ENCODE results near the gene PLA2G4B. TPM values are rescaled to one million over a fixed set of nuclear protein-coding genes. Genes with fewer than 3 reads are reported as not detected.

Gene PLA2G4B
- total and polyA plus RNA-seq, 2 experiments from 2014 or later, result 2.7 to 19.6 TPM

GRCh38 chr15:41804916-41805666, 33.6 kb upstream of the PLA2G4B start:
- peaks cover 28% of the 10 kb centered on the region for H3K79me2 ChIP-seq
- no peak for TF ChIP-seq EZH2phosphoT487 (IDR thresholded peaks at IDR 0.05; ENCODE audit: low read depth, severe bottlenecking, unreplicated experiment)
- no peak for TF ChIP-seq EZH2 (IDR thresholded peaks at IDR 0.05; ENCODE audit: borderline replicate concordance)
- TF ChIP-seq CTCF (IDR thresholded peaks at IDR 0.05; ENCODE audit: poor library complexity), result no peak

DNA sequence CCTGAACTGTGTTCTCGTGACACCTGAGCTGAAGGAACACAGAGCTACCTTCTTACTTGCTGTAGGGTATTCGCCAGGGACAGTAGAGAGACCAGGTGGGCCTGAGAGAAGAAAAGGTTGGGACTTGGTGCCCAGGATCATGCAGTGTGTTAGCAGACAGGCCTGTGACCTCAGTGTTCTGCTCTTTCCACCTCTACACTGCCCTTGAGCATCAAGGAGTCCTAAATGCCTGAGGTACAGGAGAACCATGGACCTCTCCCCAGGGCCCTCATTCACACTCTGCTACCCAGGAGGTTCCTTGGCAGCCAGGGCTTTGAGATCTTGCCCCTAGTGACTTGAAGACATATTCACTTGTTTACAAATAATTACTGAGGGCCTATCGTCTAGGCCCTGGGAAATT, 32.9 kb upstream of the PLA2G4B start:
- no peaks in the 10 kb centered on the region for H4K20me1 ChIP-seq (ENCODE audit: insufficient read depth, poor library complexity, severe bottlenecking)
- no peaks in the 10 kb centered on the region for H3K9me2 ChIP-seq (replicated peaks; ENCODE audit: insufficient read depth)
- H3K79me2 ChIP-seq, result peaks cover 28% of the 10 kb centered on the region
- no peaks in the 10 kb centered on the region for H3K9me3 ChIP-seq (ENCODE audit: low read depth)
- WGBS (ENCODE audit: low lambda C conversion rate, missing lambda C conversion rate), result 71% methylated on average over 3 of the region's 3 CpGs
- no peak for TF ChIP-seq EZH2 (IDR thresholded peaks at IDR 0.05; ENCODE audit: borderline replicate concordance)
- no peak for TF ChIP-seq EZH2phosphoT487 (IDR thresholded peaks at IDR 0.05; ENCODE audit: low read depth, severe bottlenecking, unreplicated experiment)
- no peak for TF ChIP-seq CTCF (IDR thresholded peaks at IDR 0.05; ENCODE audit: poor library complexity)
- no peak overlapping the region for H2AFZ ChIP-seq
- no peak overlapping the region for H3K4me2 ChIP-seq
- no peaks in the 10 kb centered on the region for H3K27me3 ChIP-seq
- no peak overlapping the region for H3K4me3 ChIP-seq
- DNase-seq (ENCODE audit: low spot score), result no peak
- no peaks in the 10 kb centered on the region for H3K4me1 ChIP-seq (ENCODE audit: insufficient read depth)
- no peaks in the 10 kb centered on the region for H3K36me3 ChIP-seq (replicated peaks; ENCODE audit: insufficient read depth, low read depth)
- no peak overlapping the region for H3K27ac ChIP-seq

More at GRCh38 chr15:41804916-41805666, 33.6 kb upstream of the PLA2G4B start:
- no peaks in the 10 kb centered on the region for H3K9me3 ChIP-seq (ENCODE audit: low read depth)
- 86% methylated on average over 8 of the region's 8 CpGs for WGBS (ENCODE audit: low lambda C conversion rate, missing lambda C conversion rate)
- no peaks in the 10 kb centered on the region for H3K9me2 ChIP-seq (replicated peaks; ENCODE audit: insufficient read depth)
- H3K36me3 ChIP-seq (replicated peaks; ENCODE audit: insufficient read depth, low read depth), result no peaks in the 10 kb centered on the region
- no peak overlapping the region for H3K4me2 ChIP-seq
- H3K27me3 ChIP-seq, result no peaks in the 10 kb centered on the region
- H2AFZ ChIP-seq, result no peak overlapping the region
- H3K4me1 ChIP-seq (ENCODE audit: insufficient read depth), result no peaks in the 10 kb centered on the region
- no peak overlapping the region for H3K4me3 ChIP-seq
- no peaks in the 10 kb centered on the region for H4K20me1 ChIP-seq (ENCODE audit: insufficient read depth, poor library complexity, severe bottlenecking)
- H3K27ac ChIP-seq, result peak overlapping the region; percentile 51
- no peak for DNase-seq (ENCODE audit: low spot score)

DNA sequence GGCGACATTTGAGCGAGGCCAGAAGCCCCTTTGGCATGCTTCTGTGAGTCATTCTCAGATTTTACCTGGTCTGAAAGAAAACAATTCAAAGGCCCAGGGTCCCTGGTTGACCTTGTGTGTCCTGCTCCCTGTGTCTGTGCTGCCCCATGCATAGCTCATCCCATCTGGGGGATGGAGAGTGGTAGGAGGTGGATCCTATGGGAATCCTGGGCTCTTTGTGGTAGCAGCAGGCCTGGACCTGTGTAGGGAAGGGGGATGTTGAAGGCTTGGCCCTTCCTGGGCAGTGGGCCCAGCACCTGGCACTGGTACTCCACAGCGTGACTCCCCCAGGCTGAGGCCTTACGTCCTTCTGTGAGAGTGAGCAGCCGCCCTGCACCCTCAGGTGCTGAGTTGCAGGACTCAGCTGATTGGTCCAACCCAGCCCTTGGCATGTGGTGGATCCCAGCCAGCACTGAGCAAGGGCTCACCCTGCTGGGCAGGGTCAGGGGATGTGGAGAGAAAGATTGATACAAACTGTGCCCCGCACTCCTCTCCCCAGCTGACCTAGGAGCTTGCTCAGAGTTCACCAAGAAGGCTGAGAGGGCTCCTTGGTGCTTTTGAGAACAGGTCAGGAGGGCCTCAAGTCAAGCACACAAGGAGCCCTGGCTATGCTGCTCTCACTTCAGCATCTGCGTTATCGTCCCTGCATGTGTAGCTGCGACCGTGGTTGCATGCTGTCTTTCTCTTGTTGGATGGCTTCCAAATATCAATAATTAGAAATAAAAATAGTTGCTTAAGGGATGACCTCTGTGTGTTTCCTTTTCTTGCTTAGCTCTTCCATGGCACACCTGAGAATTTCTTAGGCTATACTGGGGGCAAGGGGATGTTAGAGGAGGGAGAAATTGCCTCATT, 32.1 kb upstream of the PLA2G4B start:
- H3K4me3 ChIP-seq, result no peak overlapping the region
- no peak for DNase-seq (ENCODE audit: low spot score)
- 90% methylated on average over 10 of the region's 10 CpGs for WGBS (ENCODE audit: low lambda C conversion rate, missing lambda C conversion rate)
- H3K36me3 ChIP-seq (replicated peaks; ENCODE audit: insufficient read depth, low read depth), result no peaks in the 10 kb centered on the region
- H3K9me3 ChIP-seq (ENCODE audit: low read depth), result no peaks in the 10 kb centered on the region
- H4K20me1 ChIP-seq (ENCODE audit: insufficient read depth, poor library complexity, severe bottlenecking), result no peaks in the 10 kb centered on the region
- no peaks in the 10 kb centered on the region for H3K9me2 ChIP-seq (replicated peaks; ENCODE audit: insufficient read depth)
- H3K27me3 ChIP-seq, result no peaks in the 10 kb centered on the region
- no peak overlapping the region for H2AFZ ChIP-seq
- no peak overlapping the region for H3K27ac ChIP-seq
- TF ChIP-seq CTCF (IDR thresholded peaks at IDR 0.05; ENCODE audit: poor library complexity), result no peak
- no peak for TF ChIP-seq EZH2phosphoT487 (IDR thresholded peaks at IDR 0.05; ENCODE audit: low read depth, severe bottlenecking, unreplicated experiment)
- TF ChIP-seq EZH2 (IDR thresholded peaks at IDR 0.05; ENCODE audit: borderline replicate concordance), result no peak
- no peaks in the 10 kb centered on the region for H3K4me1 ChIP-seq (ENCODE audit: insufficient read depth)
- no peak overlapping the region for H3K4me2 ChIP-seq
- H3K79me2 ChIP-seq, result peaks cover 22% of the 10 kb centered on the region
